Astrocyte of the hippocampus (primary cell): ENCODE results near the gene COQ2.

Experiments used
- DNase-seq: peaks from one replicate; pipeline ENCODE4 v3.0.0; 2011; ENCODE audit warnings: low read depth, low spot score

The COQ2 gene

GRCh38 chr4:83217721-83218522 is 66.7 kb downstream of the COQ2 start:
- no peak for DNase-seq

DNA sequence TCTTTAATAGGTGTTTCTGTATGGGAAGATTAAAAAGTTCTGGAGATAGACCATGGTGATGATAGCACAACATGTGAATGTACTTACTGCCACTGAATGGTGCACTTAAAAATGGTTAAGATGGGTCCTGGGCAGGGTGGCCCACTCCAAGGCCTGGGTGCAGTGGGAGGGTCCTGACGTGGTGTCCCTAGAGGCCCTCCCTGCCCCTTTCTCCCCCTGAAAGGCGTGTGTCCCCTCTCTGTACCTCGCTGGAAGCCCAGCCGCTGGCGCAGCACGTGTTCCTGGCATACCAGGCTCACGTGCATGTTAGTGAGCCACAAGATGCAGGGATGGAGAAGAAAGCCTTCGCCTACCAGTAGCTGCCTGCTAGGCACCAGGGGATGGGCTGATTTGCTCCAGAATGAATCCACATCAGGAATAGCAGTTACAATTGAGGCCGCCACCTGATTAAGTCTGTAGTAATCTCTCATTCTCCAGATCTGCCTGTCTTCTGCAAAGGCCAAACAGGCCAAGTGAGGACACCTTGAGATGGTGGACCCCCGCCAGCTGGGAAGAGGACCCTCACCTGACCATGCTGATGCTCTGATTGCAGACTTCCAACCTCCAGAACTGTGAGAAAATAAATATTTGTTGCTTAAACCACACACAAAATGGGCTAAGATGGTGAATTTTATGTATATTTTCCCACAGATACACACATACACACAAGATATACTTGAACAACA is 67.5 kb downstream of the COQ2 start:
- DNase-seq = no peak

GRCh38 chr4:83214079-83214478 is 70.5 kb downstream of the COQ2 start:
- no peak for DNase-seq
